GM23338 (cell line): ENCODE results near the gene SERPINB6. TPM values are rescaled to one million over a fixed set of nuclear protein-coding genes. Genes with fewer than 3 reads are reported as not detected.
"Not testable (repeated sequence)": the region's sequence is repeated elsewhere in the genome, so short reads cannot be mapped to it uniquely, and the experiment has no call there.

Experiments
- ATAC-seq: fragments of 200-7000 bp; cut with Tn5 transposase; 3 replicates; pipeline ENCODE4 v1.9.1; 2020
- DNase-seq: peaks from one replicate; pipeline ENCODE4 v3.0.0-alpha.2; 2015; ENCODE audit warnings: low spot score
- H2AFZ ChIP-seq: fragments of 200-600 bp; sonication (generic); 2 replicates; pipeline ENCODE4 v1.8.0; 2016; ENCODE audit warnings: antibody characterized with exemption, mild to moderate bottlenecking, moderate library complexity
- H3F3A ChIP-seq: fragments of 200-600 bp; sonication (generic); replicated peaks from 2 replicates; pipeline ENCODE4 v1.8.0; 2017; ENCODE audit warnings: antibody characterized with exemption, mixed run types, low read depth
- H3K27ac ChIP-seq: fragments of 200-600 bp; sonication (generic); 2 replicates; pipeline ENCODE4 v1.6.1; 2016; ENCODE audit warnings: low read depth
- H3K27me3 ChIP-seq: fragments of 200-600 bp; sonication (generic); 2 replicates; pipeline ENCODE4 v1.8.0; 2016; ENCODE audit warnings: mild to moderate bottlenecking, mixed run types, moderate library complexity; ENCODE audit not compliant: insufficient read depth
- H3K36me3 ChIP-seq: fragments of 200-600 bp; sonication (generic); 2 replicates; pipeline ENCODE4 v1.8.0; 2016; ENCODE audit warnings: mild to moderate bottlenecking; ENCODE audit not compliant: insufficient read depth
- H3K4me1 ChIP-seq: fragments of 200-600 bp; sonication (generic); 2 replicates; pipeline ENCODE4 v1.8.0; 2016; ENCODE audit warnings: mild to moderate bottlenecking, moderate library complexity; ENCODE audit not compliant: insufficient read depth
- H3K4me2 ChIP-seq: fragments of 200-600 bp; sonication (generic); 2 replicates; pipeline ENCODE4 v1.7.1; 2017; ENCODE audit warnings: mixed run types
- H3K4me3 ChIP-seq: fragments of 200-600 bp; sonication (generic); 2 replicates; pipeline ENCODE4 v1.6.1; 2016; ENCODE audit warnings: mixed run types
- H3K79me2 ChIP-seq: fragments of 200-600 bp; sonication (generic); replicated peaks from 2 replicates; pipeline ENCODE4 v1.8.0; 2017; ENCODE audit warnings: mild to moderate bottlenecking; ENCODE audit not compliant: insufficient read depth
- H3K9me2 ChIP-seq: fragments of 200-600 bp; sonication (generic); 2 replicates; pipeline ENCODE4 v1.8.0; 2017; ENCODE audit not compliant: insufficient read depth
- H4K20me1 ChIP-seq: fragments of 200-600 bp; sonication (generic); replicated peaks from 2 replicates; pipeline ENCODE4 v1.8.0; 2017; ENCODE audit warnings: mild to moderate bottlenecking; ENCODE audit not compliant: insufficient read depth
- H3K27ac Mint-ChIP-seq: 2 replicates; pipeline ENCODE4 v1.8.0; 2020; ENCODE audit warnings: inconsistent platforms, mild to moderate bottlenecking, moderate library complexity, mixed read lengths
- H3K27me3 Mint-ChIP-seq: 3 replicates; pipeline ENCODE4 v1.8.0; 2022; ENCODE audit warnings: low read depth, mild to moderate bottlenecking, moderate library complexity, mixed read lengths, inconsistent platforms; ENCODE audit not compliant: insufficient read depth, poor library complexity
- H3K36me3 Mint-ChIP-seq: 3 replicates; pipeline ENCODE4 v1.8.0; 2021; ENCODE audit warnings: low read depth, mild to moderate bottlenecking, inconsistent platforms, moderate library complexity, mixed read lengths
- H3K4me1 Mint-ChIP-seq: 3 replicates; pipeline ENCODE4 v1.8.0; 2020; ENCODE audit warnings: mild to moderate bottlenecking, inconsistent platforms, mixed read lengths
- H3K4me3 Mint-ChIP-seq: 3 replicates; pipeline ENCODE4 v1.8.0; 2021; ENCODE audit warnings: moderate library complexity, mild to moderate bottlenecking, inconsistent platforms, mixed read lengths
- H3K9me3 Mint-ChIP-seq: 3 replicates; pipeline ENCODE4 v1.8.0; 2020; ENCODE audit warnings: moderate library complexity, mild to moderate bottlenecking, inconsistent platforms, mixed read lengths
- ETS1 ChIP-seq: IDR thresholded peaks from 2 replicates; pipeline ENCODE4 v1.6.1; 2016; ENCODE audit warnings: antibody characterized with exemption
- EZH2 ChIP-seq: fragments of 200-600 bp; sonication (generic); IDR thresholded peaks from one replicate; pipeline ENCODE4 v1.8.0; 2017; ENCODE audit warnings: antibody characterized with exemption, mild to moderate bottlenecking, low read depth; ENCODE audit not compliant: unreplicated experiment
- JUNB ChIP-seq: IDR thresholded peaks from one replicate; pipeline ENCODE4 v1.6.1; 2016; ENCODE audit warnings: antibody characterized with exemption; ENCODE audit not compliant: unreplicated experiment
- NANOG ChIP-seq: IDR thresholded peaks from 2 replicates; pipeline ENCODE4 v1.6.1; 2016; ENCODE audit warnings: antibody characterized with exemption, borderline replicate concordance
- POLR2AphosphoS5 ChIP-seq: IDR thresholded peaks from 2 replicates; pipeline ENCODE4 v1.6.1; 2016; ENCODE audit warnings: antibody characterized with exemption, low read depth
- STAT1 ChIP-seq: IDR thresholded peaks from one replicate; pipeline ENCODE4 v1.6.1; 2016; ENCODE audit warnings: antibody characterized with exemption; ENCODE audit not compliant: unreplicated experiment
- ZNF331 ChIP-seq: fragments of 250-450 bp; sonication (Bioruptor Pico); IDR thresholded peaks from 2 replicates; pipeline ENCODE4 v1.5.0; 2020; ENCODE audit warnings: low read depth, mild to moderate bottlenecking, moderate library complexity
- polyA plus RNA-seq: library from polyadenylated mRNA; unstranded; fragments of >200 nt; fragmentation: Nextera tagmentation; extraction: Ambion mirVana; gene quantifications from 2 replicates; pipeline ENCODE4 v1.2.1, GENCODE V29; 2016
- total RNA-seq: library from RNA; depleted of rRNA; stranded (reverse); fragments of >200 nt; shearing (Covaris generic); gene quantifications from 2 replicates; pipeline ENCODE4 v1.2.3, GENCODE V29; 2014
- TF ChIP-seq, protein P1 (sequence below): fragments of 250-450 bp; sonication (Bioruptor Pico); IDR thresholded peaks from 2 replicates; pipeline ENCODE4 v1.5.0; 2020; ENCODE audit warnings: mild to moderate bottlenecking, moderate library complexity
- TF ChIP-seq, protein P2 (sequence below), 2 experiments: fragments of 200-600 bp in 1 of 2; sonication (generic) in 1 of 2; conservative IDR thresholded peaks; 2 replicates each; pipeline versions ENCODE4 v1.5.1 to v1.6.1; 2016 to 2017; ENCODE audit warnings: antibody characterized with exemption in 2 of 2, low read depth in 2 of 2, mild to moderate bottlenecking in 2 of 2, moderate library complexity in 1 of 2

The SERPINB6 gene
- total and polyA plus RNA-seq, 2 experiments from 2014 or later = 25.9 to 38.5 TPM

- TF ChIP-seq STAT1 = no peak
- TF ChIP-seq, protein P1, sequence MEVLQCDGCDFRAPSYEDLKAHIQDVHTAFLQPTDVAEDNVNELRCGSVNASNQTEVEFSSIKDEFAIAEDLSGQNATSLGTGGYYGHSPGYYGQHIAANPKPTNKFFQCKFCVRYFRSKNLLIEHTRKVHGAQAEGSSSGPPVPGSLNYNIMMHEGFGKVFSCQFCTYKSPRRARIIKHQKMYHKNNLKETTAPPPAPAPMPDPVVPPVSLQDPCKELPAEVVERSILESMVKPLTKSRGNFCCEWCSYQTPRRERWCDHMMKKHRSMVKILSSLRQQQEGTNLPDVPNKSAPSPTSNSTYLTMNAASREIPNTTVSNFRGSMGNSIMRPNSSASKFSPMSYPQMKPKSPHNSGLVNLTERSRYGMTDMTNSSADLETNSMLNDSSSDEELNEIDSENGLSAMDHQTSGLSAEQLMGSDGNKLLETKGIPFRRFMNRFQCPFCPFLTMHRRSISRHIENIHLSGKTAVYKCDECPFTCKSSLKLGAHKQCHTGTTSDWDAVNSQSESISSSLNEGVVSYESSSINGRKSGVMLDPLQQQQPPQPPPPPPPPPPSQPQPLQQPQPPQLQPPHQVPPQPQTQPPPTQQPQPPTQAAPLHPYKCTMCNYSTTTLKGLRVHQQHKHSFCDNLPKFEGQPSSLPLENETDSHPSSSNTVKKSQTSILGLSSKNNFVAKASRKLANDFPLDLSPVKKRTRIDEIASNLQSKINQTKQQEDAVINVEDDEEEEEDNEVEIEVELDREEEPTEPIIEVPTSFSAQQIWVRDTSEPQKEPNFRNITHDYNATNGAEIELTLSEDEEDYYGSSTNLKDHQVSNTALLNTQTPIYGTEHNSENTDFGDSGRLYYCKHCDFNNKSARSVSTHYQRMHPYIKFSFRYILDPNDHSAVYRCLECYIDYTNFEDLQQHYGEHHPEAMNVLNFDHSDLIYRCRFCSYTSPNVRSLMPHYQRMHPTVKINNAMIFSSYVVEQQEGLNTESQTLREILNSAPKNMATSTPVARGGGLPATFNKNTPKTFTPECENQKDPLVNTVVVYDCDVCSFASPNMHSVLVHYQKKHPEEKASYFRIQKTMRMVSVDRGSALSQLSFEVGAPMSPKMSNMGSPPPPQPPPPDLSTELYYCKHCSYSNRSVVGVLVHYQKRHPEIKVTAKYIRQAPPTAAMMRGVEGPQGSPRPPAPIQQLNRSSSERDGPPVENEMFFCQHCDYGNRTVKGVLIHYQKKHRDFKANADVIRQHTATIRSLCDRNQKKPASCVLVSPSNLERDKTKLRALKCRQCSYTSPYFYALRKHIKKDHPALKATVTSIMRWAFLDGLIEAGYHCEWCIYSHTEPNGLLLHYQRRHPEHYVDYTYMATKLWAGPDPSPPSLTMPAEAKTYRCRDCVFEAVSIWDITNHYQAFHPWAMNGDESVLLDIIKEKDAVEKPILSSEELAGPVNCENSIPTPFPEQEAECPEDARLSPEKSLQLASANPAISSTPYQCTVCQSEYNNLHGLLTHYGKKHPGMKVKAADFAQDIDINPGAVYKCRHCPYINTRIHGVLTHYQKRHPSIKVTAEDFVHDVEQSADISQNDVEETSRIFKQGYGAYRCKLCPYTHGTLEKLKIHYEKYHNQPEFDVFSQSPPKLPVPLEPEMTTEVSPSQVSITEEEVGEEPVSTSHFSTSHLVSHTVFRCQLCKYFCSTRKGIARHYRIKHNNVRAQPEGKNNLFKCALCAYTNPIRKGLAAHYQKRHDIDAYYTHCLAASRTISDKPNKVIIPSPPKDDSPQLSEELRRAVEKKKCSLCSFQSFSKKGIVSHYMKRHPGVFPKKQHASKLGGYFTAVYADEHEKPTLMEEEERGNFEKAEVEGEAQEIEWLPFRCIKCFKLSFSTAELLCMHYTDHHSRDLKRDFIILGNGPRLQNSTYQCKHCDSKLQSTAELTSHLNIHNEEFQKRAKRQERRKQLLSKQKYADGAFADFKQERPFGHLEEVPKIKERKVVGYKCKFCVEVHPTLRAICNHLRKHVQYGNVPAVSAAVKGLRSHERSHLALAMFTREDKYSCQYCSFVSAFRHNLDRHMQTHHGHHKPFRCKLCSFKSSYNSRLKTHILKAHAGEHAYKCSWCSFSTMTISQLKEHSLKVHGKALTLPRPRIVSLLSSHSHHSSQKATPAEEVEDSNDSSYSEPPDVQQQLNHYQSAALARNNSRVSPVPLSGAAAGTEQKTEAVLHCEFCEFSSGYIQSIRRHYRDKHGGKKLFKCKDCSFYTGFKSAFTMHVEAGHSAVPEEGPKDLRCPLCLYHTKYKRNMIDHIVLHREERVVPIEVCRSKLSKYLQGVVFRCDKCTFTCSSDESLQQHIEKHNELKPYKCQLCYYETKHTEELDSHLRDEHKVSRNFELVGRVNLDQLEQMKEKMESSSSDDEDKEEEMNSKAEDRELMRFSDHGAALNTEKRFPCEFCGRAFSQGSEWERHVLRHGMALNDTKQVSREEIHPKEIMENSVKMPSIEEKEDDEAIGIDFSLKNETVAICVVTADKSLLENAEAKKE = no peak
- no peak for TF ChIP-seq JUNB
Measured at GRCh38 chr6:3005874-3006273, 34.5 kb upstream of the SERPINB6 start (continued).

DNA sequence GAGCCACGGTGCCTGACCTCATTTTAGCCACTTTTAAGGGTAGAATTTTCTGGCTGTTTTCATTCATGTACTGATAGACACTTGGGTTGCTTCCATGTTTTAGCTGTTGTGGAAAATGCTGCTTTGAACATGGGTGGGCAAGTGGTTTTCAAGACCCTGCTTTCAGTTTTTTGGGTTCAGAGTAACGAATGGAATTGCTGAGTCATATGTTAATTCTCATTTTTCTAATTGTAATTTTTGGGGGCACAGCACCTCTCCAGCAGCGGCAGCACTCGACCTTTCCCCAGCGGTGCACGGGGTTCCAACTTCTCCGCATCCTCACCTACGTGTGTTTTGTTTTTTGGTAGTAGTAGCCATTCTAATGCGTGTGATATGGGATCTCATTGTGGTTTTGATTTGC is 33.7 kb upstream of the SERPINB6 start:
- H3K27ac Mint-ChIP-seq = peak overlapping the region; percentile 76

DNA sequence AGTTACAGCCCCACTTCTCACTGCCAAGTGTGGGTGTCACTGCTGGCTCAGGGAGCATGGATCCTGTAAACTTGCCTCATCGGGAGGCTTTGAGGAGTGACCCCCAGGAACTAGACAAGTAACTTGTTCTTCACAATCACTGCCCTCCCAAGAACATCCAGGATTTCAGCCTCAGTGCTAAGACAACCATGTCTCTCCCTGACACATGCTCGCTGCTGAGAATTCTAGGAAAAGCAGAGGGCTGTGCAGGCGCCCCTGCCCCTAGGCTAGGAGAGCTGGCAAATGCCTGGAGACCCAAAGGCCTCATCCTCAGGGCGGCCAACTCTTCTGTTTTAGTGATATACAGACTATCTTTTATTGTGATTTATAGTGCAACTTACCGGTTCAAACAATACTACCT is 31.9 kb upstream of the SERPINB6 start:
- not testable (repeated sequence) for H4K20me1 ChIP-seq, H3K36me3 ChIP-seq, H3K27ac ChIP-seq, H2AFZ ChIP-seq, ATAC-seq, DNase-seq, H3F3A ChIP-seq, H3K9me3 Mint-ChIP-seq, H3K4me3 ChIP-seq, H3K9me2 ChIP-seq, H3K27me3 ChIP-seq, H3K4me3 Mint-ChIP-seq, H3K4me2 ChIP-seq
- peaks cover 69% of the 10 kb centered on the region for H3K36me3 Mint-ChIP-seq
- peaks cover 46% of the 10 kb centered on the region for H3K4me1 ChIP-seq
- H3K79me2 ChIP-seq = peaks cover 28% of the 10 kb centered on the region
- H3K4me1 Mint-ChIP-seq = peaks cover 51% of the 10 kb centered on the region
- H3K27ac Mint-ChIP-seq = peak overlapping the region; percentile 84
- peaks cover 12% of the 10 kb centered on the region for H3K27me3 Mint-ChIP-seq

More for the DNA sequence above, 33.7 kb upstream of the SERPINB6 start:
- no peak overlapping the region; the same call in 2 of the 3 replicates for H3K4me3 Mint-ChIP-seq
- H3K4me1 Mint-ChIP-seq = peaks cover 62% of the 10 kb centered on the region
- DNase-seq = no peak
- peaks cover 9% of the 10 kb centered on the region; the same call in 1 of the 2 replicates for H3K36me3 ChIP-seq
- 0 out of 2 replicates have a peak, but pooled peaks cover 6% of the 10 kb centered on the region for H3F3A ChIP-seq
- H3K79me2 ChIP-seq = peaks cover 27% of the 10 kb centered on the region
- no peak overlapping the region for H3K4me3 ChIP-seq
- peaks cover 86% of the 10 kb centered on the region for H3K36me3 Mint-ChIP-seq
- peaks cover 55% of the 10 kb centered on the region for H3K4me1 ChIP-seq
- H4K20me1 ChIP-seq = no peaks in the 10 kb centered on the region; the same call in 1 of the 2 replicates
- no peaks in the 10 kb centered on the region for H3K27me3 ChIP-seq
- H2AFZ ChIP-seq = no peak overlapping the region
- H3K27me3 Mint-ChIP-seq = peaks cover 16% of the 10 kb centered on the region
- no peak overlapping the region for H3K4me2 ChIP-seq
- TF ChIP-seq ZNF331 (CRISPR knock-in tag) = no peak
- TF ChIP-seq, protein P2, sequence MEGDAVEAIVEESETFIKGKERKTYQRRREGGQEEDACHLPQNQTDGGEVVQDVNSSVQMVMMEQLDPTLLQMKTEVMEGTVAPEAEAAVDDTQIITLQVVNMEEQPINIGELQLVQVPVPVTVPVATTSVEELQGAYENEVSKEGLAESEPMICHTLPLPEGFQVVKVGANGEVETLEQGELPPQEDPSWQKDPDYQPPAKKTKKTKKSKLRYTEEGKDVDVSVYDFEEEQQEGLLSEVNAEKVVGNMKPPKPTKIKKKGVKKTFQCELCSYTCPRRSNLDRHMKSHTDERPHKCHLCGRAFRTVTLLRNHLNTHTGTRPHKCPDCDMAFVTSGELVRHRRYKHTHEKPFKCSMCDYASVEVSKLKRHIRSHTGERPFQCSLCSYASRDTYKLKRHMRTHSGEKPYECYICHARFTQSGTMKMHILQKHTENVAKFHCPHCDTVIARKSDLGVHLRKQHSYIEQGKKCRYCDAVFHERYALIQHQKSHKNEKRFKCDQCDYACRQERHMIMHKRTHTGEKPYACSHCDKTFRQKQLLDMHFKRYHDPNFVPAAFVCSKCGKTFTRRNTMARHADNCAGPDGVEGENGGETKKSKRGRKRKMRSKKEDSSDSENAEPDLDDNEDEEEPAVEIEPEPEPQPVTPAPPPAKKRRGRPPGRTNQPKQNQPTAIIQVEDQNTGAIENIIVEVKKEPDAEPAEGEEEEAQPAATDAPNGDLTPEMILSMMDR (conservative IDR thresholded peaks at IDR 0.05; ENCODE audit: low read depth in 2 of 2) = no peak
- TF ChIP-seq STAT1 = no peak
- no peak for TF ChIP-seq JUNB
- TF ChIP-seq POLR2AphosphoS5 = no peak
- TF ChIP-seq EZH2 = no peak
- no peak for TF ChIP-seq ETS1
- no peak for TF ChIP-seq NANOG
- ATAC-seq = no peak
- H3K27ac ChIP-seq = peak overlapping the region; percentile 53; the same call in 1 of the 2 replicates
- peaks cover 9% of the 10 kb centered on the region for H3K9me3 Mint-ChIP-seq
- no peaks in the 10 kb centered on the region for H3K9me2 ChIP-seq
